ENCODE measurements around the gene HSPA6.
"Not testable (repeated sequence)": the region's sequence is repeated elsewhere in the genome, so short reads cannot be mapped to it uniquely, and the experiment has no call there.

DNA sequence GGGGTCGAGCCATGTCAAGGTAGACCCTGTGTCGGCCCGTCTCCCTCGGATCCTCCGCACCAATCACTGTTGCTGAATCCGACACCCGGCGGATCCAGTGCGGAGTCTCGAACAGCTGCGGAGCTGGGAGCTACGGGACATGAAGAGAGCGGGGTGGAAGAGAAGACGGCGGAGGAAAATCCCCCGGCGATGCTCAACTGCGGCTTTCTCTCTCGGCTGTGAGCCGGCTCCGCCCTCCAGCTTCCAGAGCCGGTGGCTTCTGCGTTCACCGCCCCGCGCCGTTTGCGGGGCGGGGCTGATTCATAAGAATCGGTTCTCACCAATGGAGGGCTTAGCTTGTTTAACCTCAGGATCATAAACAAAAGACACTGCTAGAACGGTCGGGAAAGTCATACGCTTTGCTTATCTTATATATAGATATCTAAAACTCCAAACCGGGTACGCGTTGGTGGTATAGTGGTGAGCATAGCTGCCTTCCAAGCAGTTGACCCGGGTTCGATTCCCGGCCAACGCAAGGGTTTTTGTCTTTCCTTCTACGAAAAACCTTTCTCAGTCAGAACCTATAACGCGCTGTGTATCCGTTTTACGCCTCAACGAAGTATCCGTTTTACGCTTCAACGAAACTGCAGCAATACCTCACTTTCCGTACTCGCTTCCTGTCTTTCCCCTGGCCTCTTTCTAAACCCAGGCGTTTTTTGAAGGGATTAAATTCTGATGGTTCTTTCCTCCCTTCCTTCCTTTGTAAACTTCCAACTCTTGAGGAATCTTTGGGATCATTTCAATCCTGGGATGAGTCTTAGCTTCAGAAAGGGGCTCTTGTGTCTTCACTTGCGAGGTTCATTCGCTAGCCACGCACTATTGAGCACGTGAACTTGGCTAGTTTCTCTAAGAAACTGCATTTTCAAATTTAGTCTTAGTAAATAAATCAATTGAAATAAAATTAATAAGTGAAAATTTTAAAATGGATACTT is 6.6 kb downstream of the HSPA6 start:
- TF ChIP-seq YY1 (IDR thresholded peaks at IDR 0.05; ENCODE audit: insufficient read depth, insufficient read length); ZNF274 (IDR thresholded peaks at IDR 0.05; ENCODE audit: low read depth, low read length); SUZ12 (IDR thresholded peaks at IDR 0.05; ENCODE audit: extremely low read depth, insufficient read depth, insufficient read length): not testable (repeated sequence)

Measured in NT2/D1 (cell line).